Measurements from ENCODE around the gene CST3. TPM values are rescaled to one million over a fixed set of nuclear protein-coding genes. Genes with fewer than 3 reads are reported as not detected.

Gene CST3
- total RNA-seq: 328 TPM

GRCh38 chr20:23637282-23638221, at the start of gene CST3:
CST3 (minus strand) TSS chr20:23637955; CDS start chr20:23637862, 93 bp downstream.

GRCh38 chr20:23605867-23606651, 31.7 kb downstream of the CST3 start, which contains the start of gene CST9:
CST9 (minus strand) TSS chr20:23605917; CDS start chr20:23605864, 53 bp downstream.

Other genes starting within 250 kb of the CST3 start
- gene NAPB, start 216.5 kb downstream of the CST3 start, total RNA-seq: 82.6 TPM
- not detected for gene CSTL1, start 198.3 kb downstream of the CST3 start, total RNA-seq
- gene CST11, start 185.1 kb downstream of the CST3 start, total RNA-seq: not detected
- not detected for gene CST8, start 146.8 kb downstream of the CST3 start, total RNA-seq
- gene CST9L, start 69.5 kb downstream of the CST3 start, total RNA-seq: not detected
- gene CST9, start 32.0 kb downstream of the CST3 start, total RNA-seq: not detected
- gene CST4, start 51.1 kb upstream of the CST3 start, total RNA-seq: not detected
- not detected for gene CST1, start 113.0 kb upstream of the CST3 start, total RNA-seq
- not detected for gene CST2, start 188.8 kb upstream of the CST3 start, total RNA-seq
- not detected for gene CST5, start 241.8 kb upstream of the CST3 start, total RNA-seq

Data from camera-type eye (tissue), 1 donor.